ENCODE measurements around the gene LRRC7.

DNA sequence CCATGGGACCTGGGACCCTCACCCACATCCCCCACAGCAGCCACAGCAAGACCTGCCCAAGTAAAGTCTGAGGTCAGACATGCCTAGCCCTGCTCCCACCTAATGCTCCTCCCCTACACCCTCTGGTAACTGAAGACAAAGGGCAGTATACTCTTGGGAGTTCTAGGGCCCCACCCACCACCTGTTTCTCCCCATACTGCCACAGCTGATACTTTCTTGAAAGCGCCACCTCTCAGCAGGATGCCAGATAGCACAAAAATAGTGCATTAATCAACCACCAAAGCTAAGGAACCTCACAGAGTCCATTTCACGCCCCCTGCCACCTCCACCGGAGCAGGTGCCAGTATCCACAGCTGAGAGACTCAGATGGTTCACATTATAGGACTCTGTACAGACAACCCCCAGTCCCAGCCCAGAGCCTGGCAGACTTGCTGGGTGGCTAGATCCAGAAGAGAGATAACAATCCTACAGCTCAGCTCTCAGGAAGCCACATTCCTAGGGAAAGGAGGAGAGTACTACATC, 399.6 kb downstream of the LRRC7 start:
- no peak for TF ChIP-seq CTCF (IDR thresholded peaks at IDR 0.05)
- no peak for TF ChIP-seq POLR2A (IDR thresholded peaks at IDR 0.05)

Data from esophagus squamous epithelium (tissue), 4 donors.